ENCODE results near the gene AGPS.

- TF ChIP-seq POLR2AphosphoS5 (IDR thresholded peaks at IDR 0.05): no peak
- TF ChIP-seq, protein P1, sequence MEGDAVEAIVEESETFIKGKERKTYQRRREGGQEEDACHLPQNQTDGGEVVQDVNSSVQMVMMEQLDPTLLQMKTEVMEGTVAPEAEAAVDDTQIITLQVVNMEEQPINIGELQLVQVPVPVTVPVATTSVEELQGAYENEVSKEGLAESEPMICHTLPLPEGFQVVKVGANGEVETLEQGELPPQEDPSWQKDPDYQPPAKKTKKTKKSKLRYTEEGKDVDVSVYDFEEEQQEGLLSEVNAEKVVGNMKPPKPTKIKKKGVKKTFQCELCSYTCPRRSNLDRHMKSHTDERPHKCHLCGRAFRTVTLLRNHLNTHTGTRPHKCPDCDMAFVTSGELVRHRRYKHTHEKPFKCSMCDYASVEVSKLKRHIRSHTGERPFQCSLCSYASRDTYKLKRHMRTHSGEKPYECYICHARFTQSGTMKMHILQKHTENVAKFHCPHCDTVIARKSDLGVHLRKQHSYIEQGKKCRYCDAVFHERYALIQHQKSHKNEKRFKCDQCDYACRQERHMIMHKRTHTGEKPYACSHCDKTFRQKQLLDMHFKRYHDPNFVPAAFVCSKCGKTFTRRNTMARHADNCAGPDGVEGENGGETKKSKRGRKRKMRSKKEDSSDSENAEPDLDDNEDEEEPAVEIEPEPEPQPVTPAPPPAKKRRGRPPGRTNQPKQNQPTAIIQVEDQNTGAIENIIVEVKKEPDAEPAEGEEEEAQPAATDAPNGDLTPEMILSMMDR (IDR thresholded peaks at IDR 0.05): no peak
- no peak for TF ChIP-seq POLR2A (IDR thresholded peaks at IDR 0.05)
Measured at GRCh38 chr2:177395351-177396065, 2.9 kb downstream of the AGPS start.
